Keratinocyte (primary cell): ENCODE measurements around the gene TLR4. TPM values are rescaled to one million over a fixed set of nuclear protein-coding genes. Genes with fewer than 3 reads are reported as not detected.

Experiments used
- DNase-seq: peaks from one replicate; pipeline ENCODE4 v3.0.0-alpha.2; 2011; ENCODE audit warnings: low read depth, missing footprints, low spot score
- FAIRE-seq: peaks from 2 replicates; lab custom pipeline; 2011; peaks lifted over from hg19 to GRCh38; lab: Jason Lieb, UNC
- H2AFZ ChIP-seq: 2 replicates; pipeline ENCODE4 v1.6.0; 2012; ENCODE audit warnings: low read length, control low read depth, inconsistent platforms; ENCODE audit not compliant: control insufficient read depth
- H3K27ac ChIP-seq: 2 replicates; pipeline ENCODE4 v1.5.1; 2011; ENCODE audit warnings: low read length; ENCODE audit not compliant: control insufficient read depth, insufficient read depth
- H3K27me3 ChIP-seq: 3 replicates; pipeline ENCODE4 v1.6.0; 2011; ENCODE audit warnings: low read length; ENCODE audit not compliant: control insufficient read depth, insufficient read depth; ENCODE audit errors: extremely low read depth
- H3K36me3 ChIP-seq, 2 experiments: 2 replicates in 1 of 2; 3 replicates in 1 of 2; pipeline ENCODE4 v1.5.1; 2011; ENCODE audit warnings: low read length in 2 of 2, mild to moderate bottlenecking in 1 of 2; ENCODE audit not compliant: control insufficient read depth in 2 of 2, insufficient read depth in 2 of 2; ENCODE audit errors: extremely low read depth in 1 of 2
- H3K4me1 ChIP-seq: 3 replicates; pipeline ENCODE4 v1.5.1; 2011; ENCODE audit warnings: low read length; ENCODE audit not compliant: control insufficient read depth, insufficient read depth; ENCODE audit errors: extremely low read depth
- H3K4me2 ChIP-seq: 3 replicates; pipeline ENCODE4 v1.6.0; 2011; ENCODE audit warnings: low read depth, low read length; ENCODE audit not compliant: control insufficient read depth, insufficient read depth; ENCODE audit errors: extremely low read depth
- H3K4me3 ChIP-seq, 3 experiments: fragments of 200-600 bp in 1 of 3; sonication (generic) in 1 of 3; 2 replicates in 2 of 3; 3 replicates in 1 of 3; pipeline ENCODE4 v1.5.1; 2011 to 2016; ENCODE audit warnings: low read length in 3 of 3, mild to moderate bottlenecking in 3 of 3, control low read depth in 2 of 3, inconsistent platforms in 1 of 3, low read depth in 1 of 3, mixed read lengths in 1 of 3, mixed run types in 1 of 3, moderate library complexity in 1 of 3; ENCODE audit not compliant: control insufficient read depth in 2 of 3, insufficient read depth in 2 of 3; ENCODE audit errors: extremely low read depth in 1 of 3
- H3K79me2 ChIP-seq: 2 replicates; pipeline ENCODE4 v1.6.0; 2012; ENCODE audit warnings: low read length; ENCODE audit not compliant: control insufficient read depth, insufficient read depth
- H3K9ac ChIP-seq: 3 replicates; pipeline ENCODE4 v1.6.0; 2011; ENCODE audit warnings: low read length; ENCODE audit not compliant: control insufficient read depth, insufficient read depth; ENCODE audit errors: extremely low read depth
- H3K9me1 ChIP-seq: 3 replicates; pipeline ENCODE4 v1.6.0; 2011; ENCODE audit warnings: low read length; ENCODE audit not compliant: control insufficient read depth, insufficient read depth; ENCODE audit errors: extremely low read depth
- H3K9me3 ChIP-seq: 2 replicates; pipeline ENCODE4 v1.5.1; 2012; ENCODE audit warnings: low read depth, low read length; ENCODE audit not compliant: control insufficient read depth
- H4K20me1 ChIP-seq: 3 replicates; pipeline ENCODE4 v1.6.0; 2011; ENCODE audit warnings: low read length; ENCODE audit not compliant: control insufficient read depth, insufficient read depth; ENCODE audit errors: extremely low read depth
- EZH2 ChIP-seq: IDR thresholded peaks from one replicate; pipeline ENCODE4 v1.6.1; 2012; ENCODE audit warnings: inconsistent platforms, mild to moderate bottlenecking, low read length, moderate library complexity
- dilution Hi-C: fragments of 300-500 bp; cut with MboI; formaldehyde crosslinking; loops from one replicate; pipeline ENCODE4 v1.7.0; 2020; ENCODE audit warnings: low sequenced_read_pairs; ENCODE audit not compliant: extremely low pct_ligation_motif_present
- polyA plus RNA-seq, 5 experiments: library from polyadenylated mRNA; depleted of rRNA in 3 of 5; stranded (reverse) in 3 of 5; stranded (forward) in 1 of 5; unstranded in 1 of 5; fragments of >200 nt; gene quantifications; 1 replicate in 1 of 5; 2 replicates in 3 of 5; 3 replicates in 1 of 5; pipeline versions ENCODE4 v1.2.1 to v1.2.3, GENCODE V29; 2011 to 2012; ENCODE audit warnings: missing spikeins in 2 of 5, low read depth in 1 of 5, low replicate concordance in 1 of 5
- TF ChIP-seq, protein P1 (sequence below), 3 experiments: IDR thresholded peaks in 1 of 3; conservative IDR thresholded peaks in 1 of 3; optimal IDR thresholded peaks in 1 of 3; 2 replicates in 2 of 3; 3 replicates in 1 of 3; pipeline versions ENCODE3 to v1.5.1; 2011; ENCODE audit warnings: low read length in 3 of 3, mild to moderate bottlenecking in 3 of 3, moderate library complexity in 2 of 3, control low read depth in 1 of 3, inconsistent platforms in 1 of 3; ENCODE audit not compliant: insufficient read depth in 2 of 3; ENCODE audit errors: extremely low read depth in 1 of 3

Gene TLR4
- polyA plus RNA-seq, 1 donor (not counting 4 experiments of a cell fraction or from before 2014, with no cell fraction given): 0.09 TPM

DNA sequence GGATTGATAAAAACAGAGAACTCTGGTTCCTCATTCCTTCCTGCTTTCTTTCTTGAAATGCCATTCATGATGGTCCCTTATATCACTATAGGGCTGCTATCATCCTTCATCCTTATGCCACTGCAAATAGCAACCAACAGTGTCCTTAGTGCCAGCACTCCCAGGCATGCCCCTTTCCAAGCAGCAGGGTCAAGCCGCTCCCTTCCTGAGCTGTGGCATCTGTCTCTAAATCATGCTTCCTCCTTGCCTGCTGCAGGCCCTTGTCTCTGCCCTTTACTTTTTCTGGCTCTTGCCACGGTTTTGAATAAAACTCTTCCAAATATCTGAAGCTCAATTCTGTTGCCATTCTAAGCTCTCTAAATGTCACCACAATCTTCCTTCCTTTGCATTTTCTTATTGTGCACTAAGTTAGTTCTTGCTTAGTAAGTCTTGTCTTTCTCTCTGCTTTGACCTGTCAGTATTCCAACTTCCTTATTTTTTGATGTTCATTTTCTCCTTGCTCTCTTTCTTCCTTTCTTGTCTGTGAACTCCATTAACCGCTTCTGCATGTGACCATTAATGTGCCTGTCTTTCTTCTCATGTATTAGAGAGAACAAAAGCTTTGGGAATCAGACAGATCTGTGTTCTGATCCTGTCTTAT lies 19.9 kb downstream of the TLR4 start:
- dilution Hi-C loops: no loop called here
- Histone ChIP-seq H3K27me3 (no peaks in the 10 kb centered on the region), H3K9me3 (no peaks in the 10 kb centered on the region), H3K79me2 (no peaks in the 10 kb centered on the region), H3K4me2 (no peak overlapping the region), H2AFZ (no peak overlapping the region), H4K20me1 (no peaks in the 10 kb centered on the region), H3K27ac (no peak overlapping the region), H3K4me3 (no peak overlapping the region), H3K36me3 (no peaks in the 10 kb centered on the region), H3K9ac (no peak overlapping the region), H3K4me1 (no peaks in the 10 kb centered on the region), H3K9me1 (no peaks in the 10 kb centered on the region)
- TF ChIP-seq EZH2: no peak
- TF ChIP-seq, protein P1, sequence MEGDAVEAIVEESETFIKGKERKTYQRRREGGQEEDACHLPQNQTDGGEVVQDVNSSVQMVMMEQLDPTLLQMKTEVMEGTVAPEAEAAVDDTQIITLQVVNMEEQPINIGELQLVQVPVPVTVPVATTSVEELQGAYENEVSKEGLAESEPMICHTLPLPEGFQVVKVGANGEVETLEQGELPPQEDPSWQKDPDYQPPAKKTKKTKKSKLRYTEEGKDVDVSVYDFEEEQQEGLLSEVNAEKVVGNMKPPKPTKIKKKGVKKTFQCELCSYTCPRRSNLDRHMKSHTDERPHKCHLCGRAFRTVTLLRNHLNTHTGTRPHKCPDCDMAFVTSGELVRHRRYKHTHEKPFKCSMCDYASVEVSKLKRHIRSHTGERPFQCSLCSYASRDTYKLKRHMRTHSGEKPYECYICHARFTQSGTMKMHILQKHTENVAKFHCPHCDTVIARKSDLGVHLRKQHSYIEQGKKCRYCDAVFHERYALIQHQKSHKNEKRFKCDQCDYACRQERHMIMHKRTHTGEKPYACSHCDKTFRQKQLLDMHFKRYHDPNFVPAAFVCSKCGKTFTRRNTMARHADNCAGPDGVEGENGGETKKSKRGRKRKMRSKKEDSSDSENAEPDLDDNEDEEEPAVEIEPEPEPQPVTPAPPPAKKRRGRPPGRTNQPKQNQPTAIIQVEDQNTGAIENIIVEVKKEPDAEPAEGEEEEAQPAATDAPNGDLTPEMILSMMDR (optimal IDR thresholded peaks at IDR 0.05 in 1 of 3, IDR thresholded peaks at IDR 0.05 in 1 of 3, conservative IDR thresholded peaks at IDR 0.05 in 1 of 3; ENCODE audit: extremely low read depth in 1 of 3, insufficient read depth in 2 of 3, low read length in 3 of 3): no peak
- FAIRE-seq (no peak), DNase-seq (no peak)

DNA sequence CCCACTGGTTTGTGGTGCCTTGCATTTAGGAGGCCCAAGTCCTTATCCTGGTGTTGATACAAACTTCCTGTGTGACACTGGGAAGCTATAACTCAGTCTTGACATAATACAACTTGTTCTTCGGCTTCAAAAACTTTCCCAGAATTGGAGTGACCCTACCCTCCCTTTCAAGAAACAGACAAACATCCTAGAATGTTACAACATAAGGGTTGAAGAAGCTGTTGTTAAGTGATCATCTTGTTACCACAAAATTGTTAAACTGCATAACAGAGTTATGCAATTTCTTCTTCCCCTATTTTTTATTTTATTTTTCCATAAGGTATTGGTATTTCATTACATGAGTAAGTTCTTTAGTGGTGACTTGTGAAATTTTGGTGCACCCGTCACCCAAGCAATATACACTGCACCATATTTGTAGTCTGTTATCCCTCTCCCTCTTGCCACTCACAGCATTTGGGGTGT lies 21.3 kb downstream of the TLR4 start:
- Histone ChIP-seq H3K4me2 (no peak overlapping the region), H3K9me3 (no peaks in the 10 kb centered on the region), H3K36me3 (no peaks in the 10 kb centered on the region), H2AFZ (no peak overlapping the region), H3K27ac (no peak overlapping the region), H3K4me1 (no peaks in the 10 kb centered on the region), H3K9me1 (no peaks in the 10 kb centered on the region), H3K4me3 (no peak overlapping the region), H3K27me3 (no peaks in the 10 kb centered on the region), H4K20me1 (no peaks in the 10 kb centered on the region), H3K9ac (no peak overlapping the region), H3K79me2 (no peaks in the 10 kb centered on the region)
- TF ChIP-seq EZH2: no peak
- TF ChIP-seq, protein P1 (optimal IDR thresholded peaks at IDR 0.05 in 1 of 3, IDR thresholded peaks at IDR 0.05 in 1 of 3, conservative IDR thresholded peaks at IDR 0.05 in 1 of 3; ENCODE audit: extremely low read depth in 1 of 3, insufficient read depth in 2 of 3, low read length in 3 of 3): no peak
- no peak for FAIRE-seq
- dilution Hi-C loops: no loop called here
- DNase-seq: no peak
